ENCODE results near the gene TTC28.
"Not testable (repeated sequence)": the region's sequence is repeated elsewhere in the genome, so short reads cannot be mapped to it uniquely, and the experiment has no call there.

The TTC28 gene

GRCh38 chr22:28679611-28680287 lies at the start of gene TTC28:
TTC28 (minus strand) TSS chr22:28679840; CDS start chr22:28679723, 117 bp downstream.
- DNase-seq, result peak; percentile 76

- DNase-seq, result no peak
These were observed 49.1 kb upstream of the TTC28 start for GRCh38 chr22:28728621-28729313.

GRCh38 chr22:28728002-28728401 lies 48.4 kb upstream of the TTC28 start:
- no peak for DNase-seq

- no peak for DNase-seq
These were observed 38.4 kb upstream of the TTC28 start for GRCh38 chr22:28718044-28718443.

GRCh38 chr22:28716686-28717085 lies 37.0 kb upstream of the TTC28 start:
- DNase-seq, result no peak

- DNase-seq, result no peak
These were observed 36.0 kb upstream of the TTC28 start for GRCh38 chr22:28715611-28716010.

- no peak for DNase-seq
These were observed 34.5 kb upstream of the TTC28 start for GRCh38 chr22:28714043-28714628.

- DNase-seq, result no peak
These were observed 32.5 kb upstream of the TTC28 start for GRCh38 chr22:28711820-28712777.

GRCh38 chr22:28711341-28711740 lies 31.7 kb upstream of the TTC28 start:
- no peak for DNase-seq

- DNase-seq, result peak; percentile 67
These were observed 31.0 kb upstream of the TTC28 start for GRCh38 chr22:28710576-28711191.

- DNase-seq, result no peak
These were observed 30.5 kb upstream of the TTC28 start for GRCh38 chr22:28710107-28710506.

- DNase-seq, result no peak
These were observed 27.2 kb upstream of the TTC28 start for GRCh38 chr22:28706845-28707244.

- no peak for DNase-seq
These were observed 23.8 kb upstream of the TTC28 start for GRCh38 chr22:28703436-28703835.

- DNase-seq, result no peak
These were observed 23.3 kb upstream of the TTC28 start for GRCh38 chr22:28702891-28703290.

GRCh38 chr22:28693041-28693760 lies 13.6 kb upstream of the TTC28 start:
- not testable (repeated sequence) for DNase-seq

GRCh38 chr22:28689796-28690195 lies 10.2 kb upstream of the TTC28 start:
- not testable (repeated sequence) for DNase-seq

GRCh38 chr22:28682966-28683365 lies 3.3 kb upstream of the TTC28 start:
- DNase-seq, result not testable (repeated sequence)

- not testable (repeated sequence) for DNase-seq
These were observed 1.3 kb upstream of the TTC28 start for GRCh38 chr22:28680813-28681490.

GRCh38 chr22:28678778-28679610 lies 646 bp downstream of the TTC28 start:
- peak; percentile 45 for DNase-seq

GRCh38 chr22:28678170-28678569 lies 1.5 kb downstream of the TTC28 start:
- DNase-seq, result not testable (repeated sequence)

Measured in NCI-H2171 treated with DMSO at 0.1 percent for 48 hours (cell line).